Tibial nerve (tissue), 4 donors: ENCODE measurements around the gene MXRA8. TPM values are rescaled to one million over a fixed set of nuclear protein-coding genes. Genes with fewer than 3 reads are reported as not detected.

Experiments
- DNase-seq, 2 donors: peaks; one replicate each; pipeline ENCODE4 v3.0.0-alpha.2; 2019; ENCODE audit warnings: low spot score in 2 of 2
- H3K27ac ChIP-seq, 4 donors: fragments of 200-600 bp; sonication (generic) in 3 of 4; one replicate each; pipeline ENCODE4 v1.5.1; 2017 to 2019; ENCODE audit warnings: mild to moderate bottlenecking in 1 of 4
- H3K27me3 ChIP-seq, 2 donors: fragments of 200-600 bp; sonication (generic) in 1 of 2; one replicate each; pipeline versions ENCODE4 v1.5.1 to v1.6.0; 2017 to 2019
- H3K36me3 ChIP-seq, 3 donors: fragments of 200-600 bp; sonication (generic); one replicate each; pipeline ENCODE4 v1.5.1; 2018 to 2019
- H3K4me1 ChIP-seq, 4 donors: fragments of 200-600 bp; sonication (generic) in 3 of 4; one replicate each; pipeline ENCODE4 v1.5.1; 2017 to 2019
- H3K4me3 ChIP-seq, 4 donors: fragments of 200-600 bp; sonication (generic) in 3 of 4; one replicate each; pipeline ENCODE4 v1.5.1; 2017 to 2019; ENCODE audit warnings: mild to moderate bottlenecking in 1 of 4, moderate library complexity in 1 of 4
- H3K9me3 ChIP-seq, 4 donors: fragments of 200-600 bp; sonication (generic) in 3 of 4; one replicate each; pipeline ENCODE4 v1.5.1; 2017 to 2019
- EP300 ChIP-seq, 2 donors: sonication (generic); formaldehyde crosslinking; IDR thresholded peaks; one replicate each; pipeline ENCODE4 v1.6.1; 2017; ENCODE audit warnings: antibody characterized with exemption in 2 of 2, mild to moderate bottlenecking in 1 of 2
- POLR2A ChIP-seq, 2 donors: fragments of 450-650 bp; IDR thresholded peaks; one replicate each; pipeline ENCODE4 v1.6.1; 2017; ENCODE audit warnings: antibody characterized with exemption in 2 of 2, mild to moderate bottlenecking in 2 of 2, moderate library complexity in 2 of 2
- WGBS, 2 donors: methylation state at CpG; one replicate each; pipeline ENCODE4 v1.1.5; 2018; 5-methylcytosine and 5-hydroxymethylcytosine counted together
- total RNA-seq, 4 donors: library from RNA; depleted of rRNA; stranded (reverse); fragments of >200 nt; gene quantifications; one replicate each; pipeline ENCODE4 v1.1.0, GENCODE V29; 2016
- TF ChIP-seq, protein P1 (sequence below), 5 experiments: fragments of 200-600 bp in 3 of 5; fragments of 450-650 bp in 2 of 5; sonication (generic) in 3 of 5; IDR thresholded peaks; one replicate each; pipeline ENCODE4 v1.5.1; 2016 to 2019; ENCODE audit warnings: antibody characterized with exemption in 5 of 5, mild to moderate bottlenecking in 3 of 5, moderate library complexity in 2 of 5

MXRA8 gene
- total RNA-seq, 4 donors from 2014 or later, result 351 to 659 (median 448) TPM

DNA sequence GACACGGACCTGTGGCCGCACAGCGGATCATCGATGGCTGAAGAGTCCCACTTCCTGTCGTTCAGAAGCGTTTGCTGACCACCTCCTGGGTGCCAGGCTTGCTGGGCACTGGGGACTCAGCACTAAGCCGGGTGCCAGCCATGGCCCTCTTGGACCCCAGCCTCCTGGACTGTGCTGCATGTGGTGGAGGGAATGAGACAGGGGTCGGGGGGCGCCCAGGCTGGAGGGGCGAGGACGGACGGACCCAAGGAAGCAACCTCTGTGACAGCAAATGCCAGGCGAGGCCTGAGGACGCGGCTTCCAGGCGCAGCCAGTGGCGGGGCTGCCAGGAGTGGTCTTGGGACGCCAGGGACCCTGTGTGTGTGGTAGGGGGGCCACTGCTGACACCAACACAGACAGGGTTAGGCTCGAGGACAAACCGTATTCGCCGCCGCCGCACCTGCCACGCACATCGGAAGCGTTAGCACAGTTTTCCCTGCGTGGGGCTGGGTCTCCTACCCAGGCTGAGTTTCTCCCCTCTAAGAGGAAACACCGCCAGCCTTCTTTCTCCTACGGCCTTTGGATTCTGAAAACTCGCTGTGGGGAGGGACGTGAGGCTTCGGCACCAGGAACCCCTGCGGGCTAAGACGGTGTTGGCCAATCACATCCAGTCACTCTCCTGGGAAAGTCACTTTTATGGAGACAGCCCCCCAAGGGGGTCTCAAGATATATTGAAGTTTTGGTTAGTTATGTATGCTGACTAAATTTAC lies 3.1 kb upstream of the MXRA8 start:
- Histone ChIP-seq H3K36me3 (no peaks in the 10 kb centered on the region), H3K27me3 (no peaks in the 10 kb centered on the region), H3K4me3 (peak overlapping the region in 1 of 4 donors; percentile 32), H3K9me3 (no peaks in the 10 kb centered on the region), H3K4me1 (peaks cover 0 to 49% (median 43%) of the 10 kb centered on the region in 4 donors), H3K27ac (peak overlapping the region; percentile 2 to 92 (median 80))
- 66 to 70% methylated on average over 20 to 33 of the region's 35 CpGs for WGBS, 2 donors
- TF ChIP-seq, protein P1, sequence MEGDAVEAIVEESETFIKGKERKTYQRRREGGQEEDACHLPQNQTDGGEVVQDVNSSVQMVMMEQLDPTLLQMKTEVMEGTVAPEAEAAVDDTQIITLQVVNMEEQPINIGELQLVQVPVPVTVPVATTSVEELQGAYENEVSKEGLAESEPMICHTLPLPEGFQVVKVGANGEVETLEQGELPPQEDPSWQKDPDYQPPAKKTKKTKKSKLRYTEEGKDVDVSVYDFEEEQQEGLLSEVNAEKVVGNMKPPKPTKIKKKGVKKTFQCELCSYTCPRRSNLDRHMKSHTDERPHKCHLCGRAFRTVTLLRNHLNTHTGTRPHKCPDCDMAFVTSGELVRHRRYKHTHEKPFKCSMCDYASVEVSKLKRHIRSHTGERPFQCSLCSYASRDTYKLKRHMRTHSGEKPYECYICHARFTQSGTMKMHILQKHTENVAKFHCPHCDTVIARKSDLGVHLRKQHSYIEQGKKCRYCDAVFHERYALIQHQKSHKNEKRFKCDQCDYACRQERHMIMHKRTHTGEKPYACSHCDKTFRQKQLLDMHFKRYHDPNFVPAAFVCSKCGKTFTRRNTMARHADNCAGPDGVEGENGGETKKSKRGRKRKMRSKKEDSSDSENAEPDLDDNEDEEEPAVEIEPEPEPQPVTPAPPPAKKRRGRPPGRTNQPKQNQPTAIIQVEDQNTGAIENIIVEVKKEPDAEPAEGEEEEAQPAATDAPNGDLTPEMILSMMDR (IDR thresholded peaks at IDR 0.05), result no peak
- no peak for TF ChIP-seq EP300 (IDR thresholded peaks at IDR 0.05)
- no peak for TF ChIP-seq POLR2A (IDR thresholded peaks at IDR 0.05)
- DNase-seq, result no peak

- DNase-seq, result peak; percentile 79 to 81
- peak overlapping the region; percentile 81 to 92 (median 88) for H3K27ac ChIP-seq
- H3K36me3 ChIP-seq, result no peaks in the 10 kb centered on the region
- 53 to 63% methylated on average over 20 of the region's 20 CpGs for WGBS, 2 donors
- H3K4me1 ChIP-seq, result peaks cover 0 to 57% (median 48%) of the 10 kb centered on the region in 4 donors
- no peaks in the 10 kb centered on the region for H3K9me3 ChIP-seq
- H3K27me3 ChIP-seq, result no peaks in the 10 kb centered on the region
- TF ChIP-seq EP300 (IDR thresholded peaks at IDR 0.05) (peak in 1 of 2 donors; percentile 62), POLR2A (IDR thresholded peaks at IDR 0.05) (no peak)
- TF ChIP-seq, protein P1 (IDR thresholded peaks at IDR 0.05), result no peak
- peak overlapping the region in 1 of 4 donors; percentile 66 for H3K4me3 ChIP-seq
Observed at GRCh38 chr1:1360506-1361169, 2.3 kb upstream of the MXRA8 start.

GRCh38 chr1:1359664-1360468 lies 1.5 kb upstream of the MXRA8 start:
- Histone ChIP-seq H3K27me3 (no peaks in the 10 kb centered on the region), H3K4me3 (peak overlapping the region in 1 of 4 donors; percentile 66), H3K27ac (peak overlapping the region; percentile 81 to 92 (median 88)), H3K9me3 (no peaks in the 10 kb centered on the region), H3K4me1 (peaks cover 0 to 64% (median 55%) of the 10 kb centered on the region in 4 donors), H3K36me3 (peaks cover 0 to 5% (median under 1%) of the 10 kb centered on the region in 3 donors)
- peak in 1 of 2 donors; percentile 80 for TF ChIP-seq EP300 (IDR thresholded peaks at IDR 0.05)
- TF ChIP-seq POLR2A (IDR thresholded peaks at IDR 0.05), result no peak
- peak; percentile 80 to 81 for DNase-seq
- WGBS, 2 donors, result 26 to 37% methylated on average over 10 to 16 of the region's 28 CpGs

DNA sequence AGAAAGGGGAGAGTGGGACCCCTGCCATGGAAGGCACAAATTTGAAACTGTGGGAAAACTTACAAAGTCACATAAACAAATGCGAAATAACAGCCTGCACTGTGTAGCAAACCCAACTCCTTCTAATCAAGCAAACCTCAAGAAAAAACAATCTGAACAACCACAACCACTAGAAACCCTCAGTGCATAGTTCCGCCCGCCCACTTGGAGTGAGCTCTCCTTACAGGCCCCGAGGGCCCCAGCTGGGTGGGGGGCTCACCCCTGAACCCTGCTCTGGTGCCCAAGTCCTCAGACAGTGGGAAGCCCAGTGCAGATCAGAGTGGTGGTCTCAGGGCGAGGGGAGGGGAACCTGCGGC lies 931 bp upstream of the MXRA8 start:
- H3K27ac ChIP-seq, result peak overlapping the region; percentile 81 to 92 (median 88)
- TF ChIP-seq, protein P1 (IDR thresholded peaks at IDR 0.05), result no peak
- TF ChIP-seq POLR2A (IDR thresholded peaks at IDR 0.05) (no peak), EP300 (IDR thresholded peaks at IDR 0.05) (no peak)
- no peaks in the 10 kb centered on the region for H3K27me3 ChIP-seq
- peak in 1 of 2 donors; percentile 68 for DNase-seq
- peaks cover 0 to 70% (median 61%) of the 10 kb centered on the region in 4 donors for H3K4me1 ChIP-seq
- H3K4me3 ChIP-seq, result peak overlapping the region in 2 of 4 donors; percentile 14 to 66
- H3K9me3 ChIP-seq, result no peaks in the 10 kb centered on the region
- 19 to 31% methylated on average over 4 to 6 of the region's 6 CpGs for WGBS, 2 donors
- H3K36me3 ChIP-seq, result peaks cover 0 to 11% (median 4%) of the 10 kb centered on the region in 3 donors

GRCh38 chr1:1357871-1358432 lies 403 bp downstream of the MXRA8 start:
- H3K27me3 ChIP-seq, result no peaks in the 10 kb centered on the region
- H3K4me1 ChIP-seq, result peaks cover 0 to 84% (median 74%) of the 10 kb centered on the region in 4 donors
- DNase-seq, result no peak
- WGBS, 2 donors, result 2 to 16% methylated on average over 16 to 17 of the region's 18 CpGs
- H3K9me3 ChIP-seq, result no peaks in the 10 kb centered on the region
- peaks cover 0 to 24% (median 4%) of the 10 kb centered on the region in 3 donors for H3K36me3 ChIP-seq
- H3K4me3 ChIP-seq, result peak overlapping the region; percentile 49 to 86 (median 60)
- TF ChIP-seq POLR2A (IDR thresholded peaks at IDR 0.05) (no peak), EP300 (IDR thresholded peaks at IDR 0.05) (peak in 1 of 2 donors; percentile 2)
- TF ChIP-seq, protein P1 (IDR thresholded peaks at IDR 0.05), result no peak
- peak overlapping the region; percentile 81 to 92 (median 88) for H3K27ac ChIP-seq
